SK-N-SH treated with all-trans-retinoic acid at 6 μM for 48 hours (cell line): ENCODE data around the gene UBXN11.

ENCODE experiments used
- ATAC-seq: fragments of 200-7000 bp; cut with Tn5 transposase; 3 replicates; pipeline ENCODE4 v1.9.1; 2020; ENCODE audit warnings: mild to moderate bottlenecking, moderate library complexity
- ARNTL ChIP-seq: fragments of 450-650 bp; formaldehyde crosslinking; IDR thresholded peaks from 2 replicates; pipeline ENCODE4 v1.5.0; 2020; ENCODE audit warnings: low read depth, mild to moderate bottlenecking, moderate library complexity, borderline replicate concordance
- BACH2 ChIP-seq: fragments of 250-450 bp; sonication (Bioruptor Pico); IDR thresholded peaks from 2 replicates; pipeline ENCODE4 v1.9.0; 2021; ENCODE audit warnings: mild to moderate bottlenecking, borderline replicate concordance
- CREB5 ChIP-seq: fragments of 250-450 bp; sonication (Bioruptor Pico); IDR thresholded peaks from 2 replicates; pipeline ENCODE4 v1.5.1; 2020; ENCODE audit warnings: low read depth, mild to moderate bottlenecking, moderate library complexity
- CSDC2 ChIP-seq: fragments of 250-450 bp; sonication (Bioruptor Pico); IDR thresholded peaks from 2 replicates; pipeline ENCODE4 v1.5.0; 2020; ENCODE audit warnings: mild to moderate bottlenecking, moderate library complexity
- CSRNP3 ChIP-seq: fragments of 250-450 bp; sonication (Bioruptor Pico); IDR thresholded peaks from 2 replicates; pipeline ENCODE4 v1.5.1; 2021; ENCODE audit warnings: mild to moderate bottlenecking, moderate library complexity
- GLIS3 ChIP-seq: fragments of 250-450 bp; sonication (Bioruptor Pico); IDR thresholded peaks from 2 replicates; pipeline ENCODE4 v1.5.0; 2020; ENCODE audit warnings: mild to moderate bottlenecking, moderate library complexity
- ISL1 ChIP-seq: fragments of 250-450 bp; sonication (Bioruptor Pico); IDR thresholded peaks from 2 replicates; pipeline ENCODE4 v2.1.2; 2022; ENCODE audit warnings: mild to moderate bottlenecking, moderate library complexity
- OSR1 ChIP-seq: fragments of 250-450 bp; sonication (Bioruptor Pico); IDR thresholded peaks from 2 replicates; pipeline ENCODE4 v1.8.0; 2022; ENCODE audit warnings: moderate library complexity, mild to moderate bottlenecking, inconsistent platforms
- PATZ1 ChIP-seq: fragments of 250-450 bp; sonication (Bioruptor Pico); IDR thresholded peaks from 2 replicates; pipeline ENCODE4 v1.8.0; 2020; ENCODE audit warnings: mild to moderate bottlenecking, moderate library complexity, borderline replicate concordance
- POU6F1 ChIP-seq: fragments of 250-450 bp; sonication (Bioruptor Pico); IDR thresholded peaks from 2 replicates; pipeline ENCODE4 v1.8.0; 2021; ENCODE audit warnings: low read depth, mild to moderate bottlenecking, moderate library complexity, borderline replicate concordance
- PPARA ChIP-seq: fragments of 250-450 bp; sonication (Bioruptor Pico); IDR thresholded peaks from 2 replicates; pipeline ENCODE4 v1.5.0; 2020; ENCODE audit warnings: mild to moderate bottlenecking, borderline replicate concordance
- RARB ChIP-seq: fragments of 250-450 bp; sonication (Bioruptor Pico); IDR thresholded peaks from 2 replicates; pipeline ENCODE4 v1.8.0; 2021; ENCODE audit warnings: mild to moderate bottlenecking, moderate library complexity
- SNAI2 ChIP-seq: fragments of 250-450 bp; sonication (Bioruptor Pico); IDR thresholded peaks from 2 replicates; pipeline ENCODE4 v1.5.0; 2020; ENCODE audit warnings: mild to moderate bottlenecking, moderate library complexity
- TCF4 ChIP-seq: fragments of 250-450 bp; sonication (Bioruptor Pico); IDR thresholded peaks from 2 replicates; pipeline ENCODE4 v1.8.0; 2021; ENCODE audit warnings: mild to moderate bottlenecking, moderate library complexity, borderline replicate concordance
- TOX ChIP-seq: fragments of 250-450 bp; sonication (Bioruptor Pico); IDR thresholded peaks from 2 replicates; pipeline ENCODE4 v1.8.0; 2021; ENCODE audit warnings: mild to moderate bottlenecking, moderate library complexity, borderline replicate concordance
- TSHZ2 ChIP-seq: fragments of 250-450 bp; sonication (Bioruptor Pico); IDR thresholded peaks from 2 replicates; pipeline ENCODE4 v1.5.0; 2020; ENCODE audit warnings: mild to moderate bottlenecking, moderate library complexity
- ZC3H10 ChIP-seq: fragments of 250-450 bp; sonication (Bioruptor Pico); IDR thresholded peaks from 2 replicates; pipeline ENCODE4 v1.5.1; 2021; ENCODE audit warnings: mild to moderate bottlenecking, moderate library complexity
- ZFP3 ChIP-seq: fragments of 250-450 bp; sonication (Bioruptor Pico); IDR thresholded peaks from 2 replicates; pipeline ENCODE4 v1.5.0; 2020; ENCODE audit warnings: mild to moderate bottlenecking, moderate library complexity
- ZNF565 ChIP-seq: fragments of 450-650 bp; formaldehyde crosslinking; conservative IDR thresholded peaks from 2 replicates; pipeline ENCODE4 v1.5.0; 2020; ENCODE audit warnings: low read depth, mild to moderate bottlenecking, moderate library complexity
- ZNF70 ChIP-seq: fragments of 450-650 bp; formaldehyde crosslinking; IDR thresholded peaks from 2 replicates; pipeline ENCODE4 v1.5.0; 2020; ENCODE audit warnings: mild to moderate bottlenecking, moderate library complexity
- ZNF8 ChIP-seq: fragments of 450-650 bp; formaldehyde crosslinking; IDR thresholded peaks from 2 replicates; pipeline ENCODE4 v1.5.0; 2020; ENCODE audit warnings: mild to moderate bottlenecking, moderate library complexity

Gene UBXN11

GRCh38 chr1:26290882-26291261 is 15.6 kb downstream of the UBXN11 start:
- no peak for ATAC-seq
- no peak for TF ChIP-seq CSDC2
- TF ChIP-seq TOX (CRISPR knock-in tag): no peak
- TF ChIP-seq PPARA (CRISPR knock-in tag): no peak
- TF ChIP-seq OSR1 (CRISPR knock-in tag): no peak
- no peak for TF ChIP-seq TSHZ2 (CRISPR knock-in tag)
- no peak for TF ChIP-seq RARB
- no peak for TF ChIP-seq ZFP3 (CRISPR knock-in tag)
- TF ChIP-seq ZNF8 (CRISPR knock-in tag): no peak

DNA sequence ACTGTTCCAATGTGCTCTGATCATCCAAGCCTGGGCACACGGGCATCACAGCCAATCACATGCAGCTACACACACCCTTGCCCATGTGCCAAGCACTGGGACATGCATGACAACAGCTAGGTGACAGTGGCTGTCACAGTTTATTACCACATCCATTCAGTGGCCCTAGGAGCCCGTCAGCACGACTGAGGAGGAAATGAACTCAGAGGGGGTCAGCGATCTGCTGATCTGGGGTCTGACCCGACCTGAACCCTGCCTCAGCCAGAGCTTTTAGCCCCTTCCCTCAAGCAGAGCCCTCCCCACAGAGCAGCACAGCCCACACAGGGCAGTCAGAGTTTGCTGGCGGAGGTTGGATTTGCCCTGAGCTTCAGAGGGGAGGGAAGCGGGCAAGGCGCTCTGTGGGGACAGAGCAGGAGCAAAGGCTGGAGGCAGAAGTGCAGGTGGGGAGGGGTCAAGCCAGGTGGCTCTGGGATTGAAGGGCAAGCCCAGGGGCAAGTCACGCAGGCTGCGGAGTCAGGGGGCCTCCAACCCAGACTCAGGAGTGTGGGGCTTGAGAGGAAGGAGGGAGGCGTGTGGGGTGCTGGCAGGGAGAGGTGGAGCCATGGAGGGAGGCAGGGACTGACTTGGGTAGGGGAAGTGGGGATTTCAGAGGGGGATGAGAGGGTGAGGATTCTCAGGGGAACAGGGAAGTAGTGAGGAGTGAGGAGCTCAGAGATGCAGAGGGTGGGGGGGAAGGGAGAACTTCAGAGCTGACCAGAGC is 16.1 kb downstream of the UBXN11 start:
- ATAC-seq: no peak
- TF ChIP-seq RARB (no peak), ISL1 (CRISPR knock-in tag) (no peak), BACH2 (CRISPR knock-in tag) (no peak), TOX (CRISPR knock-in tag) (no peak), SNAI2 (CRISPR knock-in tag) (no peak), ZFP3 (CRISPR knock-in tag) (no peak), ZNF565 (CRISPR knock-in tag) (no peak)
- TF ChIP-seq, all 23 proteins: peak for 0

- ATAC-seq: no peak
- TF ChIP-seq BACH2 (CRISPR knock-in tag) (no peak), TCF4 (no peak), ISL1 (CRISPR knock-in tag) (no peak), ZC3H10 (CRISPR knock-in tag) (no peak), POU6F1 (no peak), TSHZ2 (CRISPR knock-in tag) (no peak), ARNTL (CRISPR knock-in tag) (no peak), CSDC2 (no peak), RARB (no peak), ZNF8 (CRISPR knock-in tag) (no peak), PATZ1 (no peak), ZNF70 (CRISPR knock-in tag) (no peak), CREB5 (CRISPR knock-in tag) (no peak), GLIS3 (no peak), ZFP3 (CRISPR knock-in tag) (no peak), CSRNP3 (no peak), ZNF565 (CRISPR knock-in tag) (no peak), SNAI2 (CRISPR knock-in tag) (no peak)
These were observed 17.0 kb downstream of the UBXN11 start for GRCh38 chr1:26289158-26290059.
